Stimulated activated CD8-positive, alpha-beta memory T cell treated with anti-CD3 and anti-CD28 coated beads, Interleukin-7, amount 100 ng/mL, for 24 hours (primary cell): ENCODE measurements around the gene PPP2R3A.
A peak's percentile ranks its signal among the peaks of the same experiment; 100 is the strongest.
"Not testable (repeated sequence)": the region's sequence is repeated elsewhere in the genome, so short reads cannot be mapped to it uniquely, and the experiment has no call there.

Experiments
- DNase-seq: peaks from one replicate; pipeline ENCODE4 v3.0.0-alpha.2; 2020; ENCODE audit warnings: low read depth

The PPP2R3A gene

DNA sequence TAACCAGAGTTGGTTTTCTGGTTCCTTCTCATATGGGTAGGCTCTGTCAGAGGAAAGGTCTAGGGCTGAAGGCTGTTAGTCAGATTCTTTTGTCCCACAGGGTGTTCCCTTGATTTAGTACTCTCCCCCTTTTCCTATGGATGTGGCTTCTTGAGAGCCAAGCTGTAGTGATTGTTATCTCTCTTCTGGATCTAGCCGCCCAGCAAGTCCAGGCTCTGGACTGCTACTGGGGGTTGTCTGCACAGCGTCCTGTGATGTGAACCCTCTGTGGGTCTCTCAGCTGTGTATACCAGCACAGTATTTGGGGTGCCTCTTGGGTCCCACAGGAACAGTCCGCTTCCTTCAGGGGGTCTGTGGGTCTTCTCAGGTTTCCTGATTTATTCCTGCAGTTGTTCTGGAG is 70.8 kb downstream of the PPP2R3A start:
- no peak for DNase-seq

DNA sequence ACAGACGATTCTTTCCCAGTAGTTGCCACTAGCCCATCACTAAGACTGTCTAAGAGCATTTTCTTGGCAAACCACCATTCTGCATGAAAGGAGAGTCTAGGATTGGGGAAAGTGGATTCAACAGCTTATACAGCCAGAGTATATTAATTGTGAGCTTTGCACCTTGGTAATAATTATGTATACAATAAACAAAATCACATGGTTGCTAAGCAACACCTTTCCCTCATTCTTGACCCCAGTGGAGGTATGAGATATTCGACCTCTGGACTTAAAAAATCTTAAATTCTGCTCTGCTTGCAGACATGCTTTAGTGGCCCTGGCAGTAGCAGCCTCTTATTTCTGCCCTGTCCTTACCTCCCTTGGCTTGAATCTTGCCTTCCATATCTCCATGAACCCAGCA is 73.1 kb downstream of the PPP2R3A start:
- DNase-seq = no peak

DNA sequence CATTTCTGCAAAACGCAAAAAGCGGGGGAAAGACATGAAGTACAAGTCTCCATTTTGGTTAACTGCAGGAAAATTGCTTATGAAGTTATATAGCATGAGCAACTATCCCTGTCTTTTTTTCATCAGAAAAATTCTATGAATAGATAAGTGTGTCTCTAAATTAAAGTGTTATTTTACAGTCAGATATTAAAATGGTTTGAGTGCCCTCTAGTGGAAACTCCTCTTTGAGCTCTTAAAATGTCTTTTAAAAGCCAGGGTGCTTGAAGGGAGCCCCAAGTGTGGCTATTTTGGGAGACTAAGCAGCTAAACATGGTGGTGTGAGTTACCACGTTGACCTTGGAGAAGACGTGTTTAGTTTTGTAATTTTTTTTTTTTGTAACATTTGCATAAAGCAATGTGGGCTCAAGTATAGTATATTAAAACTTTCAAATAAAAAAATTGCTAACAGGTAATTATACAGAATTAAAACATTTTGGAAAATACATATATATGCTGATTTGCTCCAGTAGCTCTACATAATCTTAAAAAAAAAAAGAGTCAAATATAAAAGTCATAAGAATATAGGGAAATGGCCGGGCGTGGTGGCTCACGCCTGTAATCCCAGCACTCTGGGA is 77.2 kb downstream of the PPP2R3A start:
- DNase-seq = no peak

- DNase-seq = no peak
These were observed 79.6 kb downstream of the PPP2R3A start for GRCh38 chr3:136044980-136045745.

GRCh38 chr3:136048068-136048467 is 82.5 kb downstream of the PPP2R3A start:
- DNase-seq = no peak

- no peak for DNase-seq
These were observed 84.7 kb downstream of the PPP2R3A start for GRCh38 chr3:136050250-136050649.

GRCh38 chr3:136055491-136055890 is 90.0 kb downstream of the PPP2R3A start:
- no peak for DNase-seq

GRCh38 chr3:136067211-136067610 is 101.7 kb downstream of the PPP2R3A start:
- no peak for DNase-seq

DNA sequence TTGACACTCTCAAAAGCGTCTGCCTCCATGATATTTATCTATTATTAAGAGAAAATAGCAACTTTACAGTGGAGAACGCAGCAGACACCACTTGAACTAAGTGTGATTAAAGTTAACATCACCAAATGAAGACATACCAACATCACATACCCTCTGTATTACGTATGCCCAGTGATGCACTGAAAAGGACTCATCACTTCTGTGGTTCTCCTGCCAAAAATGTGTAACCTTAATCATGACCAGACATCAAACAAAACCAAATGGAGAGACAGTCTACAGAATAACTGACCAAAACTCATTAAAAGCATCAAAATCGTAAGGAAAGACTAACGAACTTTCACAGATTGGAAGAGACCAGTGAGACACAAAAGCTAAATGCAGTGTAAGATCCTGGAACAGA is 103.2 kb downstream of the PPP2R3A start:
- DNase-seq = no peak

GRCh38 chr3:136069933-136070332 is 104.4 kb downstream of the PPP2R3A start:
- no peak for DNase-seq

GRCh38 chr3:136070334-136070733 is 104.8 kb downstream of the PPP2R3A start:
- DNase-seq = no peak

GRCh38 chr3:136070953-136071949 is 105.7 kb downstream of the PPP2R3A start:
- DNase-seq = no peak

GRCh38 chr3:136074546-136075170 is 109.1 kb downstream of the PPP2R3A start:
- no peak for DNase-seq

DNA sequence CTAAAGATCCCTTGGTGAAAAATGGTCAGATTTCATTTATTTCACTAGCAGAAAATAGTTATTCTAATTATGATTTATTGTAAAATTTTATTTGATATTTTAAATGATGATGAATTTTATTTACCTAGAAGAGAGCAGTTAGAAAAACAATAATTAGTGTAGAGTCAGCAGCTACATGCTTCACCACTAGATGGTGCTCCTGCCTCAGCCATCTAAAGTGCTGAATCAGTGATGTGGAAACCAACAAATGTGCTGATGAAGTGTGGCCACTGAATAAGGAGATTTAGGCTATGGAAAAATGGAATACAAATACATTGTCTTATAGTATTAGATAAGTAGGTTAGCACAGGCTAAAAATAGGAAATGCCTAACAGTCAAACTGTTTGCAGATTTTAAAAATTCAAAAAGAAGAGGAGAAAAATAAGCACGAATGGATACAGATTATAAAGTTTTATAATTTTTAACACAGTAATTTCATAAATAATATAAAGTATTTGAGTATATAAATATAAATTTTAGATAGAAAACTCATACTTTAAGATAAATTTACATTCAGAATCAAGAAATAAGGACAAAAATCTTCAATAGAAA is 109.8 kb downstream of the PPP2R3A start:
- peak; percentile 30 for DNase-seq

- DNase-seq = no peak
These were observed 110.3 kb downstream of the PPP2R3A start for GRCh38 chr3:136075811-136076210.

DNA sequence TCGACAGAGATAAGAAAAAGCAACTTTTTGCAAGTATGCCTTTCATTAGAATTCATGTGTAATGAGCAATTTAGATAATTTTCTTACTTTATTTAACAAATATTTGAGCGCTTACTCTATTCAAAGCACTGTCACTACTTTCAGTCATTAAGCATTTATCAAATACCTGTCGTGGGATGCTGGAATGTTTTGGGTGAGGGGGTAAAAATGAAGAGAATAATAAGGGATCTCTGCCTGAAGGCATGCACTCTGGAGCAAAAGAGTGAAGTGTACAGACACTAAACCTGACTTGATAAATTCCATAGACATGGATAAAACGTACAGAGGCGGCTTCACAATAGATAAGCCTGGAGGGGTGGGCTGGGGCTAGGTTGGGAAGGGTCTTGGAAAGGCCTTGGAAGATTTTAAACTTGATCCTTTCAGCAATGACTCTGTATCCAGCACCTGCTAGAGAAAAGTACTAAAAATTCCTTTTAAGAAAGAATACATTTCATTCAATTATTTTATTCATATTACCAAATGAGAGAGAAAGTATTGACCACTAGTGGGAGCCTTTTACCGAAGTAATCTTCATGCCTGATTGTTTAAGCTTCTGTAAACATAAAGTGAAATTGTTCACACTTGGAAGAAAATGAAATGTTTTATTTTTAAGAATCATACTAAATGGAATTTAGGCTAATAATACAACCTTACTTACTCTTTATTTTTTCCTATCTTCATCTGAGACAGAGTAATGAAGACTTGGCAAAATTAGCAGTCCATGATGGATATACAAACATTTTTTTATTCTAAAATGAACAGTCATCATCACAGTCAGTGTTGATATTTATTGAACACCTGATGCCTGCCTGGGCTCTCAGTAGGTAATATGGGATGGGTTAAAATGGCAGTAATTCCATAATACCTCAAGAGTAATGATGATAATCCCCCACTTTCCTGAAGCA is 113.2 kb downstream of the PPP2R3A start:
- no peak for DNase-seq

DNA sequence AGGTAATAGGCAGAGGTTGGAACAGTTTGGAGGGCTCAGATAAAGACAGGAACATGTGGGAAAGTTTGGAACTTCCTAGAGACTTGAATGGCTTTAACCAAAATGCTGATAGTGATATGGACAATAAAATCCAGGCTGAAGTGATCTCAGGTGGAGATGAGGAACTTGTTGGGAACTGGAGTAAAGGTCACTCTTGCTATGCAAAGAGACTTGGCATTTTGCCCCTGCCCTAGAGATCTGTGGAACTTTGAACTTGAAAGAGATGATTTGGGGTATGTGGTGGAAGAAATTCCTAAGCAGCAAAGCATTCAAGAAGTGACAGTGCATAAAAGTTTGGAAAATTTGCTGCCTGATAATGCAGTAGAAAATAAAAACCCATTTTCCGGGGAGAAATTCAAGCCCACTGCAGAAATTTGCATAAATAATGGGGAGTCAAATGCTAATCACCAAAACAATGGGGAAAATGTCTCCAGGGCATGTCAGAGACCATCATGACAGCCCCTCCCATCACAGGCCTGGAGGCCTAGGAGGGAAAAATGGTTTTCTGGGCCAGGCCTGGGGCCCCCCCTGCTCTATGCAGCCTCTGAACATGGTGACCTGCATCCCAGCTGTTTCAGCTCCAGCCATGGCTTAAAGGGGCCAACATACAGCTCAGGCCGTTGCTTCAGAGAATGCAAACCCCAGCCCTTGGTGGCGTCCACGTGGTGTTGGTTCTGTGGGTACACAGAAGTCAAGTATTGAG is 118.3 kb downstream of the PPP2R3A start:
- DNase-seq = not testable (repeated sequence)

GRCh38 chr3:136085067-136085466 is 119.5 kb downstream of the PPP2R3A start:
- DNase-seq = not testable (repeated sequence)

- DNase-seq = no peak
These were observed 128.2 kb downstream of the PPP2R3A start for GRCh38 chr3:136093771-136094170.

DNA sequence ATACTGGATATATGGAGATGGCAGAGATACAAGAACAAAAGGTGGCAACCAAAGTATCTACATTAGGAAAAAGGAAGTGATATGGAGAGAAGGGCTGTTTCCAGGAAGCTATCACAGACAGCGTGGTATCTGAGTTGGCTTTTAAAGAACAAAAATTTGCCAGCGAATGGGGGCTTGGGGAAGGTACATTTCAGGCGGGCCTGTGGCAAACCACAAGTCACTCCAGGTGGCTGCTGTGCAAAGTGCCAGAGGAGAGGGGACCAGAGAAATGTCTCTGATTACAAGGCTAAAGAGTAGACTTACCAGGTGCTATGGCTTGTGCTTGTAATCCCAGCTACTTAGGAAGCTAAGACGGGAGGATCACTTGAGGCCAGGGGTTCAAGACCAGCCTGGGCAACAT is 139.5 kb downstream of the PPP2R3A start:
- DNase-seq = no peak
